SK-N-MC (cell line): ENCODE measurements around the gene ATP13A5.

Source experiments
- EZH2 ChIP-seq: fragments of 200-600 bp; sonication (generic); IDR thresholded peaks from one replicate; pipeline ENCODE4 v1.6.1; 2017; ENCODE audit warnings: antibody characterized with exemption
- FOXP2 ChIP-seq: optimal IDR thresholded peaks from 2 replicates; pipeline ENCODE3; 2011; ENCODE audit warnings: mild to moderate bottlenecking, moderate library complexity; ENCODE audit not compliant: insufficient read depth; ENCODE audit errors: extremely low read length, control extremely low read depth
- POLR2AphosphoS5 ChIP-seq: IDR thresholded peaks from 2 replicates; pipeline ENCODE4 v1.6.1; 2012; ENCODE audit warnings: mild to moderate bottlenecking, low read depth, low read length, borderline replicate concordance

- TF ChIP-seq EZH2 (no peak), POLR2AphosphoS5 (no peak), FOXP2 (no peak)
These were observed 21.8 kb upstream of the ATP13A5 start for GRCh38 chr3:193400304-193400703.
